Endothelial cell of umbilical vein (primary cell): ENCODE data around the gene CLNK.

Experiments used
- CTCF ChIP-seq, 2 donors: IDR thresholded peaks; 1 replicate in 1 of 2; 2 replicates in 1 of 2; pipeline ENCODE4 v1.5.1; 2011; ENCODE audit warnings: low read length in 2 of 2, mild to moderate bottlenecking in 2 of 2, moderate library complexity in 2 of 2, control low read depth in 1 of 2, inconsistent platforms in 1 of 2, low read depth in 1 of 2; ENCODE audit not compliant: insufficient read depth in 1 of 2; ENCODE audit errors: extremely low read depth in 1 of 2
- EZH2 ChIP-seq: IDR thresholded peaks from 2 replicates; pipeline ENCODE4 v1.6.1; 2012; ENCODE audit warnings: borderline replicate concordance, low read depth, mild to moderate bottlenecking, moderate library complexity, low read length, inconsistent platforms; ENCODE audit not compliant: severe bottlenecking
- GATA2 ChIP-seq: IDR thresholded peaks from 2 replicates; pipeline ENCODE4 v1.7.0; 2011; ENCODE audit warnings: low read depth, mild to moderate bottlenecking, moderate library complexity, mixed read lengths, low read length; ENCODE audit not compliant: insufficient read length, insufficient read depth
- JUN ChIP-seq: IDR thresholded peaks from 2 replicates; pipeline ENCODE4 v1.6.1; 2011; ENCODE audit warnings: borderline replicate concordance, low read depth; ENCODE audit not compliant: insufficient read length, insufficient read depth
- POLR2A ChIP-seq: IDR thresholded peaks from 2 replicates; pipeline ENCODE4 v1.6.1; 2012; ENCODE audit warnings: low read depth, mild to moderate bottlenecking, control low read depth, low read length
- POLR2AphosphoS5 ChIP-seq: IDR thresholded peaks from 2 replicates; pipeline ENCODE4 v1.6.1; 2012; ENCODE audit warnings: low read depth, mild to moderate bottlenecking, control low read depth, low read length, moderate library complexity; ENCODE audit not compliant: insufficient read depth

DNA sequence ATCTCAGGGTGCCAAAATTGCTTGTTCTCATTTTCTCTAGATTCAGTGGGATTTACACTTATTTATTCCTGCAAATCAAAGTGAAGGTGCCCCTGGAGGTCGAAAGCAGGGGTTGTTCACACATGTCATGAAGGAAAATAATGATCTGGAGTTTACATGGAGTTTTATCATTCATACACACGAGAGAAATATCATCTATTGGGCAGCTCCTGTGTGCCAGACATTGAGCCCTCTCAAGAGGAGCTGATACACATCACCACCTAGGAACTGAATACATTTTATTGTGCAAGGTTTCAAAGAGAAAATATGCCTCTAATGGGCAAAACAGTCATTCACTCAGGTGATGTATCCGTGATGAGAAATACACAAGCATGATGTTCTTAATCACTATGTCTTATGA lies 23.5 kb downstream of the CLNK start:
- TF ChIP-seq POLR2AphosphoS5, result no peak
- no peak for TF ChIP-seq POLR2A
- no peak for TF ChIP-seq EZH2
- TF ChIP-seq CTCF (IDR thresholded peaks at IDR 0.05; ENCODE audit: extremely low read depth in 1 of 2, insufficient read depth in 1 of 2, low read depth in 1 of 2, low read length in 2 of 2), result no peak
- TF ChIP-seq GATA2, result no peak
- TF ChIP-seq JUN, result no peak
